SW480 (cell line): ENCODE measurements around the gene USF2.
"Not testable (repeated sequence)": the region's sequence is repeated elsewhere in the genome, so short reads cannot be mapped to it uniquely, and the experiment has no call there.

ENCODE experiments used
- DNase-seq: peaks from one replicate; pipeline ENCODE4 v3.0.0-alpha.2; 2016; ENCODE audit warnings: low spot score

USF2 gene

GRCh38 chr19:35284153-35285094 lies 15.7 kb downstream of the USF2 start:
- no peak for DNase-seq

DNA sequence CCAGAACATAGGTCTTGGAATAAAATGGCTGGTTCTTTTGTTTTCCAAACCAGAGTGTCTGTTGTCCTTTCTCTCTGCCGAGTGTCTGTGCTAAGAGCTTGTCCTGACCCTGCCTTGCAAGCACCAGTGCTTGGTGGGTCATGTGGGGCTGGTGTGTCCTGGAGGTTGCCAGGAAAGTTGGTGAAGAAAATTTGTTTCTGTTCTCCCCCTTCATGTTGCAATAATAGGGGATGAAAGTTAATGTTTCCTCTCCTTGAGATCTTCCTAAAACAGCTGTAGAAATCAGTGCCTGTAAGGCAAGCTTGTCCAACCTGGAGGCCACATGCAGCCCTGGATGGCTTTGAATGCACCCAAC lies 16.3 kb downstream of the USF2 start:
- DNase-seq: no peak

DNA sequence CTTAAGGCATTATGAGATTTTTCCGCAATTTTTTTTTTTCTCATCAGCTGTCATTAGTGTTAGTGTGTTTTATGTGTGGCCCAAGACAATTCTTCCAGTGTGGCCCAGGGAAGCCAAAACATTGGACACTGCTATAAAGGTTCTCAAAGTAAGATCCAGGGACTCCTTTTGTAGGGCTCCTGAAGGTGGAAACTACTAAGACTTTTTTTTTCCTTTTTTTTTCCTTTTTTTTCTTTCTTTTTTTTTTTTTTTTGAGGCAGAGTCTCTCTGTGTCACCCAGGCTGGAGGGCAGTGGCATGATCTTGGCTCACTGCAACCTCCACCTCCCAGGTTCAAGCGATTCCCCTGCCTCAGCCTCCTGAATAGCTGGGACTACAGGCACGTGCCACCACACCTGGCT lies 16.7 kb downstream of the USF2 start:
- not testable (repeated sequence) for DNase-seq

DNA sequence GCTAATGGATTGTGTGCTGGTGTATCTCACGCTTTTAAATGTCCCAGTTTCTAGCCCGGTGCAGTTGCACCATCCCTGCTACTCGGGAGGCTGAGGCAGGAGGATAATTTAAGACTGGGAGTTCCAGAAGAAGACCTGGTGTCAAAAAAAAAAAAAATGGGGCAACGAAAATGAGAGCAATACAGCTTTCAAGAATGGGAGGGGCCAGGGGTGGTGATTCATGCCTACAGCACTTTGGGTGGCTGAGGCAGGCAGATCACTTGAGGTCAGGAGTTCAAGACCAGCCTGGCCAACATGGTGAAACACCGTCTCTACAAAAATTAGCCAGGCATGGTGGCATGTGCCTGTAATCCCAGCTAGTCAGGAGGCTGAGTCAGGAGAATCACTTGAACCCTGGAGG lies 17.3 kb downstream of the USF2 start:
- DNase-seq: not testable (repeated sequence)

DNA sequence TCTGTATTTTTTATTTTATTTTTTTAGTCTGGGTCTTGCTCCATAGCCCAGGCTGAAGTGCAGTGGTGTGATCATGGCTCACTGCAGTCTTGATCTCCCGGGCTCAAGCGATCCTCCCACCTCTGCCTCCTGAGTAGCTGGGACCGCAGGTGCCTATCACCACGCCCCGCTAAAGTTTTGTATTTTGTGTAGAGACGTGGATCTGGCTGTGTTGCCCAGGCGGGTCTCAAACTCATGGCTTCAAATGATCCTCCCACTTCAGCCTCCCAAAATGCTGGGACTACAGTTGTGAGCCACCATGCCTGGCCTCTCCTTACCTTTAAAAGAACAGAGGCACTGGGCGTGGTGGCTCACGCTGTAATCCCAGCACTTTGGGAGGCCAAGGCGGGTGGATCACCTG lies 19.0 kb downstream of the USF2 start:
- DNase-seq: no peak

DNA sequence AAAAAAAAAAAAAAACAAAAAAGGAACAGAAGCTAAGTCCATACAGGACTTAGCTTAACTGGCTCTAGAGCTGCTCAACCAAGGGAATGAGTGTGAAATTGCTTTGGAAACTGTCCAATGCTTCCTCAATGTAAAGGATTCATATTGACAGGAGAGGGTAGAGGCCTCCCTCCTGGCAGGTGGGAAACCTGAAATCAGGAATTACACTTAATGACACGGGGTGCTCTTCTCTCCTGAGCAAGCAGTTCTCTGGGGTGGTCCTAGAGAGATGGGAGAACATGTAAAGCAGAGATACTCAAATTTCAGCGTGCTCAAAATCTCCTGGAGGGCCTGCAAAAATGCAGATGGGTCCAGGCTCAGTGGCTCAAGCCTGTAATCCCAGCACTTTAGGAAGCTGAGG lies 19.6 kb downstream of the USF2 start:
- DNase-seq: no peak

GRCh38 chr19:35288906-35289305 lies 20.1 kb downstream of the USF2 start:
- no peak for DNase-seq

GRCh38 chr19:35290381-35291127 lies 21.8 kb downstream of the USF2 start:
- no peak for DNase-seq

- DNase-seq: no peak
Observed at GRCh38 chr19:35291259-35291658, 22.5 kb downstream of the USF2 start.

DNA sequence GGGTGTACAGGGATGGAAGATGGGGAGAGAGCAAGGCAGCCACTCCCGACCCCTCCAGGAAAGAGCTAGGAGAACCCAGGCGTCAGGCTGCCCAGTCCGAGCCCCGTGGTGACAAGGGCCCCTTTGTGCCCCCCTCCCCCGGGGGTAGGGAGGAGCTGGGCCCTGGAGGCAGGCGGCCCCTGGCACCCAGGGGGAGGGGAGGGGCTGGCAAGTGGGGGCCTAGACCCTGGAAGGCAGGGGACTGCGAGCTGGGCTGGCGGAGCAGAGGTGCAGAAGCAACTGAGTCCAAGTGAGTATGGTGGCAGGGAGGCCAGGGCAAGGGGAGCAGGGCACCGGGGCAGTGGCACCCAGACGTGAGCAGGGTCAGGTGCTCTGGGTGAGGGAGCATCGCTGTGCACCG lies 23.2 kb downstream of the USF2 start, which contains the start of gene MAG:
TSS of gene MAG (plus strand) at position 246 of the 400 bp plus-strand sequence. CDS start 3,248 bp downstream, outside the sequence.
- no peak for DNase-seq

GRCh38 chr19:35292421-35293362 lies 23.9 kb downstream of the USF2 start:
- DNase-seq: no peak

- DNase-seq: no peak
Observed at GRCh38 chr19:35293363-35293739, 24.6 kb downstream of the USF2 start.

GRCh38 chr19:35293808-35294207 lies 25.0 kb downstream of the USF2 start:
- DNase-seq: no peak

- DNase-seq: no peak
Observed at GRCh38 chr19:35294328-35294727, 25.6 kb downstream of the USF2 start.

DNA sequence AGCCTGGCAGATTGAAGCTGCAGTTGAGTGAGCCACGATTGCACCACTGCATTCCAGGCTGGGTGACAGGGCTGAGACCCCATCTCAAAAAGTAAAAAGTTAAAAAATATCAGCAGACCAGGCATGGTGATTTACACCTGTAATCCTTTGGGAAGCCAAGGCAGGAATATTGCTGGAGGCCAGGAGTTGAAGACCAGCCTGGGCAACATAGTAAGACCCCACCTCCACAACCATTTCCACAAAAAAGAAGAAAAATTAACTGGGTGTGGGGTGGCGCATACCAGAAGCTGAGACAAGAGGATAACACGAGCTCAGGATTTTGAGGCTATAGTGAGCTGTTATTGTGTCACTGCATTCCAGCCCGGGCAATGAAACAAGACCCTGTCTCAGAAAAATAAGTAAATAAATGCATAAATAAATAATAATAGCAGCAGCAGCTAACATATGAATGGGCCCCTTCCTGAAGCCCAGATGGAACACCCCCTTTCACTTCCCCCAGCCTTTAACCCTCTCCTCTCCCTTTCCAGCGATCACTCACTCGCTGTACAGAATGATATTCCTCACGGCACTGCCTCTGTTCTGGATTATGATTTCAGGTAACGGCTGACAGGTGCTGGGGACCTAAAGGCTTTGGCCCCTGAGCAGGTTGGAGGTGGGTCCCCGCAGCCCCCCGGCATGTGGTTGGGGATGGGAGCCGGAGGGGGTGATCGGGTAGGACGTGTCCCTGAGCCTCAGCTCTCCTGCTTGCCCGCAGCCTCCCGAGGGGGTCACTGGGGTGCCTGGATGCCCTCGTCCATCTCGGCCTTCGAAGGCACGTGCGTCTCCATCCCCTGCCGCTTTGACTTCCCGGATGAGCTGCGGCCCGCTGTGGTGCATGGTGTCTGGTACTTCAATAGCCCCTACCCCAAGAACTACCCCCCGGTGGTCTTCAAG lies 26.4 kb downstream of the USF2 start:
- DNase-seq: no peak

GRCh38 chr19:35295792-35296462 lies 27.2 kb downstream of the USF2 start:
- DNase-seq: no peak

DNA sequence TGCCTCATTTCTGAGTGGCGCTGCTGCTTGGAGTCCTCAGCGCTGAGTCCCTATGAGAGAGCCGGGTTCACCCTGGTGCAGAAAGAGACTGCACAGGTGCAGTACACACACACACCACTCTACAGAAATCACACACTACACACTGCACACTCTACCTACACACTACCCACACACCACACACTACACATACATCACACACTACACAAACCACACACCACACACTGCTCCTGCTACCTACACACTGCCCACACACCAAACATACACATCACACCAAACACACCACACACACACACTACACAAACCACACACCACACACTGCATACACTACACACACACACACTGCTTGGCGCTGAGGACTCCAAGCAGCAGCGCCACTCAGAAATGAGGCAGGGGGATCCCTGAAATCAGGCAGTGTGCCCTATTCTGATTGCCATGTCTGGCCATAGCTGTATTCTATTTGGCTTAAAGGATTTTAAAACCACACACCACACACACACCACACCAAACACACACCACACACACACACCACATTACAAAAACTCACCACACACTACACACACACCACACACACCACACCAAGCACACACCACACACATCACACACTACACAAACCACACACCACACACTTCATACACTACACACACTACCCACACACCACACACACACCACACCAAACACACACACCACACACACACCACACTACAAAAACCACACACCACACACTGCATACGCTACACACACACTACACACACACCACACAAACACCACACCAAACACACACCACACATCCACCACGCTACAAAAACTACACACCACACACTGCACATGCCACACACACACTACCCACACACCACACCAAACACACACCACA lies 28.1 kb downstream of the USF2 start:
- no peak for DNase-seq

GRCh38 chr19:35297515-35297848 lies 28.7 kb downstream of the USF2 start:
- no peak for DNase-seq

- no peak for DNase-seq
Observed at GRCh38 chr19:35297922-35298321, 29.2 kb downstream of the USF2 start.

GRCh38 chr19:35298561-35298972 lies 29.8 kb downstream of the USF2 start:
- DNase-seq: no peak
